BJ (cell line): ENCODE data around the gene ZNF584. TPM values are rescaled to one million over a fixed set of nuclear protein-coding genes. Genes with fewer than 3 reads are reported as not detected.
"Not testable (repeated sequence)": the region's sequence is repeated elsewhere in the genome, so short reads cannot be mapped to it uniquely, and the experiment has no call there.

Experiments used
- CTCF ChIA-PET: fragments of 350-600 bp; formaldehyde crosslinking; extraction: SDS; loops from one replicate; lab custom pipeline; 2021; ENCODE audit warnings: antibody characterized with exemption, inconsistent platforms; lab: Yijun Ruan, JAX
- POLR2A ChIA-PET: fragments of 300-600 bp; sonication (Branson Sonifier 250); formaldehyde crosslinking; extraction: SDS; loops from one replicate; lab custom pipeline; 2021; ENCODE audit warnings: antibody characterized with exemption; lab: Charles Lee
- DNase-seq: peaks from one replicate; pipeline ENCODE4 v3.0.0-alpha.2; 2011; ENCODE audit warnings: low read depth
- H3K27me3 ChIP-seq: 2 replicates; pipeline ENCODE4 v1.6.0; 2011; ENCODE audit warnings: low read length; ENCODE audit not compliant: control insufficient read depth, insufficient read depth
- H3K36me3 ChIP-seq: 2 replicates; pipeline ENCODE4 v1.5.1; 2011; ENCODE audit warnings: low read length; ENCODE audit not compliant: control insufficient read depth, insufficient read depth
- H3K4me3 ChIP-seq: 2 replicates; pipeline ENCODE4 v1.5.1; 2011; ENCODE audit warnings: low read depth, mild to moderate bottlenecking, control low read depth, low read length
- CTCF ChIP-seq: IDR thresholded peaks from 2 replicates; pipeline ENCODE4 v1.5.1; 2011; ENCODE audit warnings: low read depth, mild to moderate bottlenecking, control low read depth, inconsistent platforms, low read length, moderate library complexity; ENCODE audit not compliant: insufficient read depth
- polyA plus RNA-seq: library from polyadenylated mRNA; depleted of rRNA; stranded (reverse); fragments of >200 nt; gene quantifications from 2 replicates; pipeline ENCODE4 v1.2.3, GENCODE V29; 2011

The ZNF584 gene
- polyA plus RNA-seq, 1 experiment = 10.0 TPM

GRCh38 chr19:58434217-58434616, 25.8 kb downstream of the ZNF584 start:
- H3K27me3 ChIP-seq = no peaks in the 10 kb centered on the region
- CTCF ChIA-PET = interaction anchor here (0.6 kb wide), 1 partner anchor 1761 kb away, joined by 3 read pairs; no protein-coding TSS in a partner anchor
- DNase-seq = no peak
- peaks cover 17% of the 10 kb centered on the region for H3K36me3 ChIP-seq
- no peak for TF ChIP-seq CTCF
- H3K4me3 ChIP-seq = no peak overlapping the region
- POLR2A ChIA-PET = no interaction called here

GRCh38 chr19:58439576-58440554, 31.4 kb downstream of the ZNF584 start, which contains the start of gene ZNF132:
Gene ZNF132 (minus strand): TSS chr19:58440153. CDS start chr19:58439821, 332 bp downstream.
- Histone ChIP-seq H3K27me3 (no peaks in the 10 kb centered on the region), H3K36me3 (peaks cover 7% of the 10 kb centered on the region), H3K4me3 (peak within 1 kb of the TSS; percentile 81)
- ChIA-PET CTCF (interaction anchor here (1.0 kb wide), 1 partner anchor 79 kb away, joined by 3 read pairs; no protein-coding TSS in a partner anchor), POLR2A (no interaction called here)
- TF ChIP-seq CTCF = no peak
- DNase-seq = peak; percentile 100

- no peaks in the 10 kb centered on the region for H3K27me3 ChIP-seq
- peaks cover 3% of the 10 kb centered on the region for H3K36me3 ChIP-seq
- peak overlapping the region; percentile 81 for H3K4me3 ChIP-seq
- ChIA-PET POLR2A (no interaction called here), CTCF (interaction anchor here (1.0 kb wide), 1 partner anchor 78 kb away, joined by 3 read pairs; no protein-coding TSS in a partner anchor)
- TF ChIP-seq CTCF = no peak
- DNase-seq = no peak
These were observed 32.1 kb downstream of the ZNF584 start for GRCh38 chr19:58440556-58440955.

DNA sequence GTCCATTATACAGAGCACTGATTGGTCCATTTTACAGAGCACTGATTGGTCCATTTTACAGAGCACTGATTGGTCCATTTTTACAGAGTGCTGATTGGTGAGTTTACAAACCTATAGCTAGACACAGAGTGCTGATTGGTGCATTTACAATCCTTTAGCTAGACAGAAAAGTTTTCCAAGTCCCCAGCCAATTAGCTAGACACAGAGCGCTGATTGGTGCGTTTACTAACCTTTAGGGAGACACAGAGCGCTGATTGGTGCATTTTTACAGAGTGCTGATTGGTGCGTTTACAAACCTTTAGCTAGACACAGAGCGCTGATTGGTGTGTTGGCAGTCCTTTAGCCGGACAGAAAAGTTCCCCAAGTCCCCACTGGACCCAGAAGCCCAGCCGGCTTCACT, 34.5 kb downstream of the ZNF584 start:
- H3K36me3 ChIP-seq, H3K4me3 ChIP-seq, DNase-seq, POLR2A ChIA-PET, H3K27me3 ChIP-seq: not testable (repeated sequence)
- CTCF ChIA-PET = interaction anchor here (1.0 to 1.1 kb wide), 2 partner anchors 8 to 14 kb away, joined by 3 read pairs; partner anchors contain the start of gene ZNF324B

- CTCF ChIA-PET = interaction anchor here (1.0 kb wide), 1 partner anchor 51 kb away, joined by 3 read pairs; no protein-coding TSS in a partner anchor
- H3K4me3 ChIP-seq, H3K27me3 ChIP-seq, DNase-seq, H3K36me3 ChIP-seq, POLR2A ChIA-PET: not testable (repeated sequence)
These were observed 40.4 kb downstream of the ZNF584 start for GRCh38 chr19:58448860-58449259.

DNA sequence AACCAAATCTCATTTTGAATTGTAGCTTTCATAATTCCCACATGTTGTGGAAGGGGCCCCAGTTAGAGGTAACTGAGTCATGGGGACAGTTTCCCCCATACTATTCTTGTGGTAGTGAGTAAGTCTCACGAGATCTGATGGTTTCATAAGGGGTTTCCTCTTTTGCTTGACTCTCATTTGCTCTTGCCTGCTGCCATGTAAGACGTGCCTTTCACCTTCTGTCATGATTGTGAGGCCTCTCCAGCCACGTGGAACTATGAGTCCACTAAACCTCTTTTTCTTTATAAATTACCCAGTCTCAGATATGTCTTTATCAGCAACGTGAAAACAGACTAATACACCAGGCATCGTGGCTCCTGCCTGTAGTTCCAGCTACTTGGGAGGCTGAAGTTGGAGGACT, 41.5 kb downstream of the ZNF584 start:
- H3K27me3 ChIP-seq, H3K4me3 ChIP-seq, POLR2A ChIA-PET, H3K36me3 ChIP-seq, DNase-seq, CTCF ChIA-PET: not testable (repeated sequence)
